ENCODE measurements around the gene XIAP.
"Not testable (repeated sequence)": the region's sequence is repeated elsewhere in the genome, so short reads cannot be mapped to it uniquely, and the experiment has no call there.

The XIAP gene

GRCh38 chrX:123876844-123877243 lies 17.0 kb downstream of the XIAP start:
- no peak for DNase-seq

- DNase-seq: no peak
Measured at GRCh38 chrX:123878252-123878721, 18.4 kb downstream of the XIAP start.

- no peak for DNase-seq
Measured at GRCh38 chrX:123881330-123881729, 21.5 kb downstream of the XIAP start.

- DNase-seq: no peak
Measured at GRCh38 chrX:123882391-123882790, 22.5 kb downstream of the XIAP start.

GRCh38 chrX:123884809-123885408 lies 25.1 kb downstream of the XIAP start:
- peak; percentile 2 for DNase-seq

- DNase-seq: no peak
Measured at GRCh38 chrX:123899701-123900100, 39.8 kb downstream of the XIAP start.

- not testable (repeated sequence) for DNase-seq
Measured at GRCh38 chrX:123903261-123903660, 43.4 kb downstream of the XIAP start.

GRCh38 chrX:123905332-123905731 lies 45.5 kb downstream of the XIAP start:
- DNase-seq: no peak

GRCh38 chrX:123906557-123907316 lies 46.9 kb downstream of the XIAP start:
- DNase-seq: no peak

- DNase-seq: no peak
Measured at GRCh38 chrX:123909523-123909922, 49.7 kb downstream of the XIAP start.

- DNase-seq: no peak
Measured at GRCh38 chrX:123917069-123917468, 57.2 kb downstream of the XIAP start.

GRCh38 chrX:123918106-123918721 lies 58.4 kb downstream of the XIAP start:
- DNase-seq: no peak

- no peak for DNase-seq
Measured at GRCh38 chrX:123920105-123920785, 60.4 kb downstream of the XIAP start.

- no peak for DNase-seq
Measured at GRCh38 chrX:123923211-123923610, 63.4 kb downstream of the XIAP start.

- DNase-seq: no peak
Measured at GRCh38 chrX:123924186-123924585, 64.3 kb downstream of the XIAP start.

- no peak for DNase-seq
Measured at GRCh38 chrX:123927845-123928244, 68.0 kb downstream of the XIAP start.

GRCh38 chrX:123932055-123932454 lies 72.2 kb downstream of the XIAP start:
- not testable (repeated sequence) for DNase-seq

- DNase-seq: no peak
Measured at GRCh38 chrX:123943074-123943473, 83.2 kb downstream of the XIAP start.

GRCh38 chrX:123943488-123943887 lies 83.6 kb downstream of the XIAP start:
- DNase-seq: no peak

- DNase-seq: no peak
Measured at GRCh38 chrX:123949846-123950245, 90.0 kb downstream of the XIAP start.

GRCh38 chrX:123959281-123960063 lies 99.6 kb downstream of the XIAP start:
- no peak for DNase-seq

GRCh38 chrX:123960956-123961267 lies 101.1 kb downstream of the XIAP start:
- no peak for DNase-seq
